A549 (cell line): ENCODE data around the gene SRRD. TPM values are rescaled to one million over a fixed set of nuclear protein-coding genes. Genes with fewer than 3 reads are reported as not detected.

Experiments used
- BCL3 ChIP-seq: fragments of >200 bp; sonication (Bioruptor Twin); formaldehyde crosslinking; IDR thresholded peaks from 3 replicates; pipeline ENCODE4 v1.6.1; 2016
- CTCF ChIP-seq: fragments of >200 bp; sonication (Bioruptor Twin); formaldehyde crosslinking; IDR thresholded peaks from 3 replicates; pipeline ENCODE4 v1.5.1; 2016
- E2F6 ChIP-seq: IDR thresholded peaks from 2 replicates; pipeline ENCODE4 v1.6.1; 2012; ENCODE audit warnings: low read depth, borderline replicate concordance
- EHF ChIP-seq: fragments of 250-450 bp; sonication (Bioruptor Pico); IDR thresholded peaks from 2 replicates; pipeline ENCODE4 v1.5.0; 2020; ENCODE audit warnings: mild to moderate bottlenecking
- ELK1 ChIP-seq: fragments of 150-350 bp; IDR thresholded peaks from 2 replicates; pipeline ENCODE4 v1.6.1; 2014; ENCODE audit warnings: low read depth, mild to moderate bottlenecking, low read length
- FOXS1 ChIP-seq: fragments of 250-450 bp; sonication (Bioruptor Pico); IDR thresholded peaks from 2 replicates; pipeline ENCODE4 v1.5.0; 2020; ENCODE audit warnings: mild to moderate bottlenecking, moderate library complexity
- HDAC2 ChIP-seq: fragments of 200-600 bp; sonication (generic); IDR thresholded peaks from 2 replicates; pipeline ENCODE4 v1.6.1; 2016
- HMGXB4 ChIP-seq: fragments of 250-450 bp; sonication (Bioruptor Pico); IDR thresholded peaks from 2 replicates; pipeline ENCODE4 v1.5.0; 2021; ENCODE audit warnings: mild to moderate bottlenecking, moderate library complexity, borderline replicate concordance
- HOXB5 ChIP-seq: fragments of 250-450 bp; sonication (Bioruptor Pico); IDR thresholded peaks from 2 replicates; pipeline ENCODE4 v1.5.0; 2020; ENCODE audit warnings: mild to moderate bottlenecking, moderate library complexity
- JUNB ChIP-seq: fragments of >200 bp; sonication (Bioruptor Twin); formaldehyde crosslinking; IDR thresholded peaks from 2 replicates; pipeline ENCODE4 v1.6.1; 2016
- MAX ChIP-seq: IDR thresholded peaks from 2 replicates; pipeline ENCODE4 v1.6.1; 2012
- MAZ ChIP-seq: fragments of 150-350 bp; IDR thresholded peaks from 2 replicates; pipeline ENCODE4 v1.6.1; 2014; ENCODE audit warnings: antibody characterized with exemption, low read depth, low read length, borderline replicate concordance
- MYC ChIP-seq: IDR thresholded peaks from 2 replicates; pipeline ENCODE4 v1.6.1; 2012; ENCODE audit warnings: mild to moderate bottlenecking, inconsistent platforms, low read length, improper control_type of control experiment, borderline replicate concordance
- NPAS2 ChIP-seq: fragments of 250-450 bp; sonication (Bioruptor Pico); IDR thresholded peaks from 2 replicates; pipeline ENCODE4 v1.8.0; 2022; ENCODE audit warnings: mild to moderate bottlenecking, moderate library complexity, borderline replicate concordance
- POLR2A ChIP-seq: IDR thresholded peaks from 2 replicates; pipeline ENCODE4 v1.6.1; 2012; ENCODE audit warnings: mild to moderate bottlenecking, low read length
- RCOR1 ChIP-seq: fragments of 150-350 bp; IDR thresholded peaks from 2 replicates; pipeline ENCODE4 v1.6.1; 2014; ENCODE audit warnings: antibody characterized with exemption, low read length, low read depth
- SREBF2 ChIP-seq: fragments of 450-650 bp; IDR thresholded peaks from 2 replicates; pipeline ENCODE4 v1.6.1; 2014; ENCODE audit warnings: mild to moderate bottlenecking, moderate library complexity
- TFCP2L1 ChIP-seq: fragments of 250-450 bp; sonication (Bioruptor Pico); IDR thresholded peaks from 2 replicates; pipeline ENCODE4 v1.5.0; 2021; ENCODE audit warnings: mild to moderate bottlenecking
- USF2 ChIP-seq: fragments of 450-650 bp; IDR thresholded peaks from 2 replicates; pipeline ENCODE4 v1.6.1; 2014; ENCODE audit warnings: antibody characterized with exemption
- ZC3H11A ChIP-seq: fragments of 450-650 bp; IDR thresholded peaks from 2 replicates; pipeline ENCODE4 v1.6.1; 2014; ENCODE audit warnings: antibody characterized with exemption, mild to moderate bottlenecking
- ZFP36 ChIP-seq: fragments of 450-650 bp; IDR thresholded peaks from 2 replicates; pipeline ENCODE4 v1.6.1; 2014; ENCODE audit warnings: borderline replicate concordance; ENCODE audit not compliant: partially characterized antibody
- ZNF302 ChIP-seq: fragments of 250-450 bp; sonication (Bioruptor Pico); IDR thresholded peaks from 2 replicates; pipeline ENCODE4 v1.9.0; 2021; ENCODE audit warnings: inconsistent platforms, mild to moderate bottlenecking, moderate library complexity
- polyA plus RNA-seq, 4 experiments: library from polyadenylated mRNA; depleted of rRNA in 3 of 4; stranded (reverse); fragments of >200 nt; fragmentation: RNase III in 1 of 4; extraction: RNeasy Plus Mini Kit Qiagen cat#74134 plus additional on column Dnase treatment in 1 of 4; gene quantifications; 2 replicates in 3 of 4; 3 replicates in 1 of 4; pipeline ENCODE4 v1.2.3, GENCODE V29; 2011 to 2017

The SRRD gene
- polyA plus RNA-seq, 2 of the 4 experiments (the other 2 are of a cell fraction) = 14.1 to 36.4 TPM

GRCh38 chr22:26483439-26484359 lies at the start of gene SRRD, which contains the start of gene HPS4 (continued):
- TF ChIP-seq E2F6 (no peak), BCL3 (no peak), EHF (no peak), JUNB (no peak), SREBF2 (no peak), MAZ (0 out of 2 replicates have a peak, but pooled peaks have one; percentile 40), CTCF (no peak), NPAS2 (CRISPR knock-in tag) (no peak), HDAC2 (peak; percentile 97), FOXS1 (CRISPR knock-in tag) (no peak), ZC3H11A (no peak), ZNF302 (CRISPR knock-in tag) (no peak), MAX (peak; percentile 61), ELK1 (no peak), POLR2A (peak; percentile 66), HMGXB4 (CRISPR knock-in tag) (no peak), MYC (no peak), RCOR1 (0 out of 2 replicates have a peak, but pooled peaks have one; percentile 42), USF2 (peak; percentile 65), HOXB5 (CRISPR knock-in tag) (no peak), TFCP2L1 (no peak), ZFP36 (peak; percentile 2)
